ENCODE data around the gene PLD1. TPM values are rescaled to one million over a fixed set of nuclear protein-coding genes. Genes with fewer than 3 reads are reported as not detected.

Gene PLD1
- total and polyA plus RNA-seq, 3 experiments from 2014 or later, result 0.59 to 14.5 (median 1.3) TPM

GRCh38 chr3:171847595-171848259 lies 37.4 kb upstream of the PLD1 start:
- H3K36me3 ChIP-seq (ENCODE audit: insufficient read depth, low read length), result no peaks in the 10 kb centered on the region
- H3K9me3 ChIP-seq (ENCODE audit: low read length), result no peaks in the 10 kb centered on the region
- H3K4me1 ChIP-seq (ENCODE audit: insufficient read depth, low read length), result no peaks in the 10 kb centered on the region
- Mint-ChIP-seq H3K4me3 (no peak overlapping the region), H3K27ac (peak overlapping the region in 1 of 8 donors; percentile 0), H3K27me3 (peaks cover 0 to 10% of the 10 kb centered on the region in 2 donors), H3K36me3 (peaks cover 0 to 3% (median 0%) of the 10 kb centered on the region in 3 donors), H3K4me1 (peaks cover 0 to 10% (median 0%) of the 10 kb centered on the region in 3 donors), H3K9me3 (no peaks in the 10 kb centered on the region)
- no peaks in the 10 kb centered on the region for H3K27me3 ChIP-seq (ENCODE audit: insufficient read depth, low read length, poor library complexity, severe bottlenecking)
- no peak overlapping the region for H3K4me3 ChIP-seq (ENCODE audit: low read length)
- no peak for DNase-seq
- CTCF ChIA-PET, result no interaction called here
- POLR2A ChIA-PET, result no interaction called here
- no peak overlapping the region for H3K27ac ChIP-seq (ENCODE audit: low read depth, low read length)

- H3K4me1 ChIP-seq (ENCODE audit: insufficient read depth, low read length), result no peaks in the 10 kb centered on the region
- Mint-ChIP-seq H3K9me3 (no peaks in the 10 kb centered on the region), H3K36me3 (peaks cover 0 to 3% (median 0%) of the 10 kb centered on the region in 3 donors), H3K4me1 (peaks cover 0 to 10% (median 0%) of the 10 kb centered on the region in 3 donors), H3K27ac (no peak overlapping the region), H3K27me3 (peaks cover 0 to 6% of the 10 kb centered on the region in 2 donors), H3K4me3 (no peak overlapping the region)
- no peak overlapping the region for H3K4me3 ChIP-seq (ENCODE audit: low read length)
- no peak for DNase-seq
- no peaks in the 10 kb centered on the region for H3K36me3 ChIP-seq (ENCODE audit: insufficient read depth, low read length)
- H3K27me3 ChIP-seq (ENCODE audit: insufficient read depth, low read length, poor library complexity, severe bottlenecking), result no peaks in the 10 kb centered on the region
- H3K9me3 ChIP-seq (ENCODE audit: low read length), result no peaks in the 10 kb centered on the region
- CTCF ChIA-PET, result no interaction called here
- no peak overlapping the region for H3K27ac ChIP-seq (ENCODE audit: low read depth, low read length)
- POLR2A ChIA-PET, result no interaction called here
Observed at GRCh38 chr3:171847133-171847532, 36.9 kb upstream of the PLD1 start.

- Mint-ChIP-seq H3K36me3 (peaks cover 0 to 3% (median 0%) of the 10 kb centered on the region in 3 donors), H3K27me3 (peaks cover 0 to 6% of the 10 kb centered on the region in 2 donors), H3K4me1 (peaks cover 0 to 10% (median 0%) of the 10 kb centered on the region in 3 donors), H3K27ac (no peak overlapping the region), H3K9me3 (no peaks in the 10 kb centered on the region), H3K4me3 (no peak overlapping the region)
- CTCF ChIA-PET, result no interaction called here
- no peak for DNase-seq
- Histone ChIP-seq H3K36me3 (ENCODE audit: insufficient read depth, low read length) (no peaks in the 10 kb centered on the region), H3K27ac (ENCODE audit: low read depth, low read length) (no peak overlapping the region), H3K9me3 (ENCODE audit: low read length) (no peaks in the 10 kb centered on the region), H3K27me3 (ENCODE audit: insufficient read depth, low read length, poor library complexity, severe bottlenecking) (no peaks in the 10 kb centered on the region), H3K4me3 (ENCODE audit: low read length) (no peak overlapping the region), H3K4me1 (ENCODE audit: insufficient read depth, low read length) (no peaks in the 10 kb centered on the region)
- POLR2A ChIA-PET, result no interaction called here
Observed at GRCh38 chr3:171846597-171846996, 36.3 kb upstream of the PLD1 start.

- H3K36me3 ChIP-seq (ENCODE audit: insufficient read depth, low read length), result no peaks in the 10 kb centered on the region
- no peak overlapping the region for H3K4me3 Mint-ChIP-seq
- ChIA-PET CTCF (no interaction called here), POLR2A (no interaction called here)
- no peak for DNase-seq
- H3K27me3 ChIP-seq (ENCODE audit: insufficient read depth, low read length, poor library complexity, severe bottlenecking), result no peaks in the 10 kb centered on the region
- peaks cover 0 to 3% (median 0%) of the 10 kb centered on the region in 3 donors for H3K36me3 Mint-ChIP-seq
- H3K27me3 Mint-ChIP-seq, result peaks cover 0 to 6% of the 10 kb centered on the region in 2 donors
- no peak overlapping the region for H3K27ac ChIP-seq (ENCODE audit: low read depth, low read length)
- H3K9me3 Mint-ChIP-seq, result no peaks in the 10 kb centered on the region
- H3K4me1 Mint-ChIP-seq, result peaks cover 0 to 10% (median 0%) of the 10 kb centered on the region in 3 donors
- H3K9me3 ChIP-seq (ENCODE audit: low read length), result no peaks in the 10 kb centered on the region
- no peaks in the 10 kb centered on the region for H3K4me1 ChIP-seq (ENCODE audit: insufficient read depth, low read length)
- no peak overlapping the region for H3K27ac Mint-ChIP-seq
- no peak overlapping the region for H3K4me3 ChIP-seq (ENCODE audit: low read length)
Observed at GRCh38 chr3:171845481-171846284, 35.4 kb upstream of the PLD1 start.

GRCh38 chr3:171844873-171845272 lies 34.6 kb upstream of the PLD1 start:
- Histone ChIP-seq H3K9me3 (ENCODE audit: low read length) (no peaks in the 10 kb centered on the region), H3K36me3 (ENCODE audit: insufficient read depth, low read length) (no peaks in the 10 kb centered on the region), H3K27me3 (ENCODE audit: insufficient read depth, low read length, poor library complexity, severe bottlenecking) (no peaks in the 10 kb centered on the region), H3K4me1 (ENCODE audit: insufficient read depth, low read length) (no peaks in the 10 kb centered on the region), H3K27ac (ENCODE audit: low read depth, low read length) (no peak overlapping the region), H3K4me3 (ENCODE audit: low read length) (no peak overlapping the region)
- no peak for DNase-seq
- H3K36me3 Mint-ChIP-seq, result peaks cover 0 to 3% (median 0%) of the 10 kb centered on the region in 3 donors
- CTCF ChIA-PET, result no interaction called here
- no peaks in the 10 kb centered on the region for H3K9me3 Mint-ChIP-seq
- peaks cover 0 to 12% of the 10 kb centered on the region in 2 donors for H3K27me3 Mint-ChIP-seq
- no peak overlapping the region for H3K27ac Mint-ChIP-seq
- POLR2A ChIA-PET, result no interaction called here
- no peak overlapping the region for H3K4me3 Mint-ChIP-seq
- peaks cover 0 to 10% (median 0%) of the 10 kb centered on the region in 3 donors for H3K4me1 Mint-ChIP-seq

GRCh38 chr3:171842864-171843518 lies 32.7 kb upstream of the PLD1 start, which contains the start of gene TMEM212:
Gene TMEM212, plus strand, starts transcription at chr3:171843349. Its CDS starts 35 bp downstream, at chr3:171843384.
- no peak within 1 kb of the TSS for H3K4me3 Mint-ChIP-seq
- CTCF ChIA-PET, result no interaction called here
- DNase-seq, result no peak
- POLR2A ChIA-PET, result no interaction called here
- H3K27me3 Mint-ChIP-seq, result peaks cover 0 to 19% of the 10 kb centered on the region in 2 donors
- no peak within 1 kb of the TSS for H3K27ac Mint-ChIP-seq
- H3K9me3 Mint-ChIP-seq, result no peaks in the 10 kb centered on the region
- no peaks in the 10 kb centered on the region for H3K27me3 ChIP-seq (ENCODE audit: insufficient read depth, low read length, poor library complexity, severe bottlenecking)
- H3K9me3 ChIP-seq (ENCODE audit: low read length), result no peaks in the 10 kb centered on the region
- H3K27ac ChIP-seq (ENCODE audit: low read depth, low read length), result no peak within 1 kb of the TSS
- H3K4me3 ChIP-seq (ENCODE audit: low read length), result no peak within 1 kb of the TSS
- no peaks in the 10 kb centered on the region for H3K36me3 ChIP-seq (ENCODE audit: insufficient read depth, low read length)
- no peaks in the 10 kb centered on the region for H3K4me1 ChIP-seq (ENCODE audit: insufficient read depth, low read length)
- peaks cover 0 to 10% (median 0%) of the 10 kb centered on the region in 3 donors for H3K4me1 Mint-ChIP-seq
- H3K36me3 Mint-ChIP-seq, result peaks cover 0 to 3% (median 0%) of the 10 kb centered on the region in 3 donors

GRCh38 chr3:171841620-171842000 lies 31.3 kb upstream of the PLD1 start:
- Mint-ChIP-seq H3K4me1 (peaks cover 0 to 6% (median 0%) of the 10 kb centered on the region in 3 donors), H3K27ac (peak overlapping the region in 2 of 8 donors; percentile 20 to 52), H3K36me3 (peaks cover 0 to 3% (median 0%) of the 10 kb centered on the region in 3 donors), H3K27me3 (peaks cover 0 to 28% of the 10 kb centered on the region in 2 donors), H3K9me3 (no peaks in the 10 kb centered on the region), H3K4me3 (no peak overlapping the region)
- no peak for DNase-seq
- no peaks in the 10 kb centered on the region for H3K36me3 ChIP-seq (ENCODE audit: insufficient read depth, low read length)
- no peak overlapping the region for H3K27ac ChIP-seq (ENCODE audit: low read depth, low read length)
- H3K9me3 ChIP-seq (ENCODE audit: low read length), result no peaks in the 10 kb centered on the region
- H3K4me1 ChIP-seq (ENCODE audit: insufficient read depth, low read length), result no peaks in the 10 kb centered on the region
- H3K4me3 ChIP-seq (ENCODE audit: low read length), result no peak overlapping the region
- POLR2A ChIA-PET, result no interaction called here
- no peaks in the 10 kb centered on the region for H3K27me3 ChIP-seq (ENCODE audit: insufficient read depth, low read length, poor library complexity, severe bottlenecking)
- CTCF ChIA-PET, result no interaction called here

Measured in CD8-positive, alpha-beta memory T cell (primary cell).